CD4-positive, alpha-beta T cell treated with Interleukin-4 for 4 hours (primary cell): ENCODE measurements around the gene CNPY2.
"Not testable (repeated sequence)": the region's sequence is repeated elsewhere in the genome, so short reads cannot be mapped to it uniquely, and the experiment has no call there.

Experiments
- DNase-seq: peaks from one replicate; pipeline ENCODE4 v3.0.0-alpha.2; 2020

Gene CNPY2

DNA sequence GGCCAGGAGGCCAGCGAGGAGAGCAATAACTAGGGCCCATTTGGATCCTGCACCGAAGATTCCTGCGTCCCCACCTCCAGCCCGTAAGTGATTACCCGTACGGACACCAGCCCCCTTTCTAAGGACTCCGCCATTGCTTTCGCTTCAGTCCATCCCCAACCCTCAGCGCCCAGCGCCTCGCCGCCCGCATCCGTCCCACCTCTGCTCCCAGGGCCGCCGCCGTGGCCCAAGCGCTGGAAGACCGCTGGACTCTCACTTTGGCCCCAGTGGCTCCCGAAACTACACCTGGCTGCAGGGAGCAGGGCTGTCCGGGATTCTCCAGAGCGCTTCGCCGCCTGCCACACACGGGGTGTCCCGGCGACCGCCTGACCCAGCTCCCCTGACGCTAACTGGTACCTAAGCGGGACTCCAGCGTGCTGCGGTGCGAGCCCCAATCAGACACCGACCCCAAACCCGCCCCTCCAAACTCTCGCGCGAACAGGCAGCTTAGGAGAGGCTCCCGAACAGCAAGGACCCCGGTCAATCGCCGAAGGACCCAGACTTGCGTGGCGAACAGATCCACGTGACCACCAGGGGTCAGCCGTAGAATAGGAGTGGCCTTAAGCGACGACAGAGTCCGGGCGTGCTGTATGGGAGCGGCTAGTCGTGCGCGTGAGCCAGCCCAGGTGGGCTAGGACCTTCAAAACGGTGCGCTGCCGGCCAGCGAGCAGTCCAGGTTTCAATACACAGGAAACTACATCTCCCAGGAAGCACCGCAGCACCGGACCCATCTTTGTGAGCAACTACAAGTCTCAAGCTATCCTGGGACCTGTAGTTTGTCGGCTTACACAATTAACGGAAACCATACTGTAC lies at the start of gene CNPY2:
CNPY2 (minus strand) TSS at position 367 of the 852 bp plus-strand sequence. CDS start 771 bp downstream, outside the sequence.
- DNase-seq, result peak; percentile 96

DNA sequence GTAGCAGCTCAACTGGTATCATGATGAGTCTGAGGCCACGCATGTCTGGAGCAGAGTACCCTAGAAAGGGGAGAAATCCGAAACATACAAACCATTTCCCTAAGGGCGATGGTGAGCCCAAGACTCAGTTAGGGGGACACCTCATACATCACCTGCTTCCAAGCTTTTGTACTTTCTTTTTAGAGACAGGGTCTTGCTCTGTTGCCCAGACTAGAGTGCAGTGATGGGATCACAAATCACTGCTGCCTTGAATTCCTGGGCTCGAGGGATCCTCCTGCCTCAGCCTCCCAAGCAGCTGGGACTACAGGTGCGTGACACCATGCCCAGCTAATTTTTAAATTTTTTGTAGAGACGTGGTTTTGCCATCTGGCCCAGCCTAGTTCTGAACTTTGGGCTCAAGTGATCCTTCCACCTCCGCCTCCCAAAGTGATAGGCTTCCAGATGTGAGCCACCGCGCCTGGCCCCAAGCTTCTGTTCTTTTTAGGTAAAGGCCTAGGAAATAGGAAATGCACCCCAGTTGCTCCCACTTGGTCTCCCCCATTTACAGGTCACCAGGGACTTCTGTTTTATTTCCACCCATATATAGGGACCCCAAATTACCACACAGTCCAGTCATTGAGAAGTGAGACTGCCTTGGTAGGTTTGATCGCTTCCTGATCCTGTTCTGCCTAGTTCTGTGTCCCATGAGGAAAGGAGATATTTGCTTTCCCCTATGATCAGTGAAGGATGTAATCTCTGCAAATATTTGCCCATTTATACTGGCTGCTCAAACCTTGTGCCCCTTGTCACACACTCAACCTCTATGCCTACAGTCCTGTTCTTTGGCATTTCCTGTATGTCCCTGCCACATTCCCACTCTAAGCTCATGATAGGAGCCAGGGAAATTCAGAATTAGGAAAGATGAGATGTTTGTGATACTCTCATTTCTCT lies 46.6 kb upstream of the CNPY2 start, which contains the start of gene APOF:
APOF (minus strand) TSS at position 728 of the 930 bp plus-strand sequence; CDS start at position 616, 112 bp downstream.
- no peak for DNase-seq

DNA sequence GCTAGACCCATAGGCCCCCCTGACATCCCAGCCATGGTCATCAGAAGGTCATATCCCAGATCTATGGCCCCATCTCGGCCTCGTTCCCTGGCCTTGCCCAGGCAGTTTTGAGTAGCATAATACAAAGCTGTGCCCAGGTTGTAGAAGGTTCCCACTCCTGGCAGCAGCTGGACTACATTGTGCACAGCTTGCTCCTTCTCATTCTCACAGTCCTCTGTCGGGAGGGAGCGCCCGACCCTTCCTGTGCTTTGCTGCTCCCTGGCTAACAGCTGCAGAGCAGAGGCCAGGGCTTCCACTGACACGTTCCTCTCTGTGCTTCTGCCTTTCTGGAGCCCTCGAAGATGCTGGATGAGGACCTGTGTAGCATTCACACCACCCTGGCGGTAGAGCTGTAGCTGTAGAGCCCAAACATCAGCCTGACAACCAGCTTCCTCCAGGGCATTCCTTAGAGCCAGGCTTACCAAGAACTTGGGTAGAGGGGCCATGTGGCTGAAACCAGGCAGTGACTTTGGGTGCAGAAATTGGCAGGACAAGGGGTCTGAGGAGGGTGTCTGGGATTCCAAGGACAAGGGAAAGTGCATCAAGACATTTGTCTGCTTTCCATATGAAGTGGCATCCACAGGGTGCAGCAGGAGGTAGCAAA lies 45.8 kb upstream of the CNPY2 start:
- no peak for DNase-seq

DNA sequence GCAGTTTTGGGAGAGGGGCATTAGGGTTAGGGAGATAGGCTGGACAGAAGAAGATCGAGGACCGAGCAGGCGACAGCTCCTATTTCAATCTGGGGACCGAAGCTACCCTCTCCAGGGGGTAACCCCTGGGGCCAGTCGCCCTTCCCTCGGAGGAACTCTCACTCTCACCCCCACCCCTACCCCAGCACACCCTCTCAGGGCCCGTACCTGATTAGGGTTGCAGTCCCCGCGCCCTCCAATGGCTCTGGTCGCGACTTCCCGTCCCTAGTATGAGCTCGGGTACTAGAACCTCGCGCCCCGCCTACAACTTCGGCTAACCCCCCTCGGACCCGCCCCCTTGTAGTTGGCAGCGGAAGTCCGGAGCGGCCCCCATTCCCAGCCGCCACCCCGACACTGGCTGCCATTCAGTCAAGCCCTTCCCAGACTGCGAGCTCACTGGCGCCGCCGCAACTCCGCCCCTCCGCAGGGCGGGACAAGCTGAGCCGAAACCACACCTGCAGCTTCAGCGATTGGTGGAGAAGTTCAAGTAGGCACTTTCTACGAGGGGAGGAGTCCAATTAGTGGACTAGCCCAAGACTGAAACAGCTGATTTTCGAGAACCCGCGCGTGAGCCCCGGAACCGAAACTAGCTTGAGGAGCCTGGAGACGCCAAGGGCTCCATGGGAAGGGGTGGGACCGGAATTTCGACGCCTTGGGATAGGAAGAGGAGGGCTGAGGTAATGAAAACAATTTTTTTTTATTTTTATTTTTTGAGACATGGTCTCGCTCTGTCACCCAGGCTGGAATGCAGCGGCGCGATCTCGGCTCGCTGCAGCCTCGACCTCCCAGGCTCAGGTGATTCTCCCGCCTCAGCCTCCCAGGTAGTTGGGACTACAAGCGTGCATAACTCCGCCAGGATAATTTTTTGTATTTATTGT lies 44.3 kb upstream of the CNPY2 start, which contains the start of gene STAT2:
STAT2 (minus strand) TSS at position 257 of the 917 bp plus-strand sequence. CDS start 3,536 bp downstream, outside the sequence.
- peak; percentile 100 for DNase-seq

DNA sequence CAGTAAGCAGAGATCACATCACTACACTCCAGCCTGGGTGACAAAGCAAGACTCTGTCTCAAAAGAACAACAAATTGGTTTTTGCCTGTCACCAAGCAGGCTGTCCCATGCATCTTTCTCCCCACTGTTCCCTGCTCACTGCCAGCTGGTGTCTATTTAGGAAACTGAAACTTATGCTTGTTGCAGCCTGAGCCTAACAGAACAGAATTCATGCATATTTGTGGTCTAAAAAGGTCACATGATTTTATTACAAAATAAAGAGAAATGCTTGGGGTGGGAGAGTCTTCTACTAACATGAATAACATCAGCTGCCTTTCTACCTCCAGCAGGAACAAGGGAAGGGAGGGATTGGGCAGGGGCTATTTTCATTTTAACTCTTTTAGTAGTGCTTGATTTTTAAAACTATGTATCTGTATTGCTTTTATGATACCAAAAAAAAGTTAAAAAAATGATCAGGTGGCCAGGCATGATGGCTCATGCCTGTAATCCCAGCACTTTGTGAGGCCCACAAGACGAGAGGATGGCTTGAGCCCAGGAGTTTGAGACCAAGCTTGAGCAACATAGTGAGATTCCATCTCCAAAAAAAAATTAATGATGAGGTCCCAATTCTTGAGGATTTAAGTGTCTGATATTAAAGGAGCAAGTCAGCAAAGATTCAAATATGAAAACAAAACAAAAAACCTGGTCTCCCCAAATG lies 43.2 kb upstream of the CNPY2 start:
- peak; percentile 16 for DNase-seq

DNA sequence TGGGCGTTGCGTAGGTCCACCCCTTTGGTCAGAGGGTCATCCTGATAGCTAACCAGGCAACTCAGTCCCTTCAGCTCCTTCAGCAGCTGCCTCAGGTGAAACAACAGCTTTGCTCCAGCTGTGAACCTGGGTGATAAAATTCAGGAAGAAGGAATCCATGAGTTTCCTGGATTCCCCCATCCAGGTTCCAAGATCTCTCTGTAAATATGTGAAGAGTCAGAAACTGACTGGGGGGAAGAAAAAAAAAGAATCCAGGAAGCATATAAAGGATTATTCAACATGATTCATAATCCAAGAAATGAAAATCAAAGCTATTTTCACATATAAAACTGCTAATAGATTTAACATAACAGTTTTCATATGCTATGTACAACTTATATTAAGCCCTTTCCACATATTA lies 35.5 kb upstream of the CNPY2 start:
- DNase-seq, result no peak

DNA sequence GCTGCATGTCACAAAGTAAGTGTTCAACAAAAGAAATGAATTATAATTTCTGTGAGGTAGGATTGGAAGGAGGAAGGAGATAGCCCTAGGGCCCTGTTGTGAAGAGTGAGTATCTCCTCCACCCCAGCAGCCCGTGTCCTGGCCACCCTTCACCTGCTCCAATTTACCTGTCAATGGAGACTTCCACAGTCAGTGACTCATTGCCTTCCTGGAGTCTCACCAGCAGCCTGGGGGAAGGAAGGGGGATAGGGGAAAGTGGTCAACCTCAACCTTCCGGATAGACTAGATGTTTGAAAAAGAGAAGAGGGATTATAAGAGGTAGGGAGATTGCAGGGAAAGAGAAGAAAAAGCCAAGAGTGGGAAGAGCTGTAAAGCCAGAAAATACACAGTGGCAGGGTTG lies 34.9 kb upstream of the CNPY2 start:
- DNase-seq, result no peak

DNA sequence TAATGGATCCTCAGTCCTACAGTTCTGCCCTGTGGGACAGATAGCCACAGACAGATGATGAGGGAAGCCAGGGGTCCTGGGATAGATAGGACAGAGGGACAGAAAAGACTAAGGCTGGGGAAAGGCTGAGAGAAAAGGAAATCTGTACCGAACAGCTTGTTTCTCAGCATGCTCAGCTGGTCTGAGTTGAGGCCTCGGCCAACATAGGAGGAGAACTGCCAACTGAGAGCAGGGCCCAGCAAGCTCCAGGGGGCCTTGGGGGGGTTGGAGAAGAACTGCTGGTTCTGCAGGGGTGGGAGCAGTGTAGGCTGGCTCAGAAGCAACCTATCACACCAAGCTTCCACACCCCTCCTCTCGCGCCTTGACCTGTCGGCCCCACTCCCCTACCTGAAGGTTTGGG lies 33.0 kb upstream of the CNPY2 start:
- no peak for DNase-seq

DNA sequence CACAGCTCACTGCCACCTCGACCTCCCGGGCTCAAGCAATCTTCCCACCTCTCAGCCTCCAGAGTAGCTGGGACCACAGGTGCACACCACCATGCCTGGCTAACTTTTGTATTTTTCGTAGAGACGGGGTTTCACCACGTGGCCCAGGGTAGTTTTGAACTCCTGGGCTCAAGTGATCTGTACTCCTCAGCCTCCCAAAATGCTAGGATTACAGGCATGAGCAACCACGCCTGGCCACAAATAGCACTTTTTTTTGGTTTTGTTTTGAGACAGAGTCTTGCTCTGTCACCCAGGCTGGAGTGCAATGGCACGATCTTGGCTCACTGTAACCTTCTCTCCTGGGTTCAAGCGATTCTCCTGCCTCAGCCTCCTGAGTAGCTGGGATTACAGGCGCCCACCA lies 31.5 kb upstream of the CNPY2 start:
- DNase-seq, result not testable (repeated sequence)

DNA sequence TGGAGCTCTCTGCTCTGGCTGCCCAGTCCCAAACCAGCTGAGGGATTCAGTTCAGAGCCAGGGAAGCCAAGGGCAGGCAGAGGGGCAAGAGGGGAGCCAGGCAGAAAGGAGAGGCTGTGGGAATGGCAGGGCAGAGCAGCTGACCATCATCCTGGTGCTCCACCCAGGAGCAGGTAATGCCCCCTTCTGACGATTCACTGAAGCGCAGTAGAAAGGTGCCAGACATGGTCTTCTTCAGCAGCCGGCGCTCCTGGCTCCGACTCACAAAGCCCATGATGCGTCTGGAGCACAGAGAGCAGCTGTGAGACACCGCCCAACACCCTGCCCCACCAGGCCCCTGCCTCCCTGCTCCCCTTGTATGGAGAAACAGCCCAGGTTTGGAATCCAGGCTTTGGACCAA lies 30.9 kb upstream of the CNPY2 start:
- DNase-seq, result no peak

DNA sequence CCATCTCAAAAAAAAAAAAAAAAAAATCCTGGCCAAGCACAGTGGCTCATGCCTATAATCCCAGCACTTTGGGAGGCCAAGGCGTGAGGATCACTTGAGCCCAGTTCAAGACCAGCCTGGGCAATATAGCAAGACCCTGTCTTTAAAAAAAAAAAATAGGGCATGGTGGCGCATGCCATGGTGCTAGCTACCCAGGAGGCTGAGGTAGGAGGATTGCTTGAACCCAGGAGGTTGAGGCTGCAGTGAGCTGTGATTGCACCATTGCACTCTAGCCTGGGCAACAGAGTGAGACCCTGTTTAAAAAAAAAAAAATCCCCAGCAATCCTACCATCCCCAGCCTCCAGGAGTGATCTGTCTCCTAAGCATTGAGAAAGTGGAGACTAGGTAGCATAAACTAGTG lies 26.5 kb upstream of the CNPY2 start:
- DNase-seq, result not testable (repeated sequence)

DNA sequence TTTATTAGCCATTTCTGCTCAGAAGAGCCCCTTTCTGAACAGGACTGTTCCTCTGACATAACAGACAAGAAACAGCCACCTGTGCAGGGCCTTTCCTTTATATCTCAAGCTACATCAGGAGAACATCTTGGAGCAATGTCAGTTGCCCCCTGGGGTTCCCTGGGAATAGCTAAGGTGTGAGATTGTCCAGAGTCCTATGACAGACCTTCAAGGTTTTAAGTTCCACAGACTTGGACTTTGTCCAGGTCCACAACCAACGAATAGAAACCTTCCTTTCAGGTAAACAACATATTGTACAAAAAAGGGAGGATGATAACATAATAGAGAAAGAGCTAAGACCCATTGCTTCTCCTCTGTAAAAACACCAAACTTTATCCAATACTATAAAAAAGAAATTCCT lies 25.8 kb upstream of the CNPY2 start:
- no peak for DNase-seq

DNA sequence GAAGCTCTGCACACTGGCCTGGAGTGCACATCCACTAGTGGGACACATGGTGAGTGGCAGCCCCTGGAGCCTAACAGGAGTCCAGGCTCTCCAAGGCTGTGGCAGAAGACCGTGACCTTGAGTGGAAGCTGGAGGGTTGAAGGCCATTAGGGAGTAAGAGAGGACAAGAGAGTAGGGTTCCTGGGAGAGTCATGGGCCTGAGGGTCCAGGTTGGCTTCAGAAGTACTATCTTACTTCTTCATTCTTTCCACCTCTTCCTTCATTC lies 23.3 kb upstream of the CNPY2 start:
- DNase-seq, result no peak

DNA sequence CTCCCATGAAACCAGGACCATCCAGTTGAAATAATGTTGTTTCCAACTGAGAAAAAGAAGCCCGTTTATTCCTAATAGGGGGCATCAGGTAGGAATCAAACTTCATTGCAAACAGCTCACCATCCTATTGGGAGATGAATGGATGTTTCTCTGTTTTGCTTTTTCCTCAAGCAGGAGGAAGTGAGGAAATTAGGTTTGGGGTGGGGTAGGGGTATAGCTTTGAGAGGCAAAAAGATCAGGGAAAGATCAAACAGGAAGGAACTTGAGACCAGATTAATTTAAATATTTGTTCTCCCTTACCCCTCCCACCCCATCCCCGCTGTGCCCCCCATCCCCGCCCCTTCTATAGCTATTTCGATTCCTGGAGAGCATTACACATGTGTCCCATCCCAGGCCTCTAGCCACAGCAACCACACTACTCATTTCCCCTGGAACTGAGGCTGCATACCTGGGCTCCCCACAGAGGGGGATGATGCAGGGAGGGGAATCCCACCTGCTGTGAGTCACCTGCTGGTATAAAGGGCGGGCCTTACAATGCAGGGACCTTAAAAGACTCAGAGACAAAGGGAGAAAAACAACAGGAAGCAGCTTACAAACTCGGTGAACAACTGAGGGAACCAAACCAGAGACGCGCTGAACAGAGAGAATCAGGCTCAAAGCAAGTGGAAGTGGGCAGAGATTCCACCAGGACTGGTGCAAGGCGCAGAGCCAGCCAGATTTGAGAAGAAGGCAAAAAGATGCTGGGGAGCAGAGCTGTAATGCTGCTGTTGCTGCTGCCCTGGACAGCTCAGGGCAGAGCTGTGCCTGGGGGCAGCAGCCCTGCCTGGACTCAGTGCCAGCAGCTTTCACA lies 22.7 kb upstream of the CNPY2 start, which contains the start of gene IL23A:
IL23A (plus strand) TSS at position 577 of the 850 bp plus-strand sequence; CDS start at position 738, 161 bp downstream.
- DNase-seq, result peak; percentile 96

DNA sequence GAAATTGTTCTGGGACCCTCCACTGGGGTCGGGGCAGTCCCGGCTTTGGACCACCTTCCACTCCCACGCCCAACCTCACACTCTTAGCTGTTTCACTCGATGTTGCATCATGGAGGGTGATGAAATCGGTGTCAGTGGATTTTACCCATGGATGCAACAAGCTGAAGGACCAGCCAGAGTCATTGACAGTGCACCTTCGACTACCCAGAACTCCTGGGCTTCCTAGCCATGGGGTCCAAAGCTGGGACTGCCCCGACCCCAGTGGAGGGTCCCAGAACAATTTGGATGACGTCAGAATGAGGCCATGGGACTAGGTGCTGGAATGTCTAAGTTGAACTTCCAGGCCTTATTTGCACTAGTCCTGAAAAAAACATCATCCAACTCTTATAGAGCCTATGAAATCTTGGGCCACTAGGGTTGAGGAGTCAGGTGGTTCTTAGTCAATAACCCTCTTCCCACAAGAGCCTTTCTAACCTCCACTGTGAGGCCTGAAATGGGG lies 22.0 kb upstream of the CNPY2 start:
- no peak for DNase-seq

DNA sequence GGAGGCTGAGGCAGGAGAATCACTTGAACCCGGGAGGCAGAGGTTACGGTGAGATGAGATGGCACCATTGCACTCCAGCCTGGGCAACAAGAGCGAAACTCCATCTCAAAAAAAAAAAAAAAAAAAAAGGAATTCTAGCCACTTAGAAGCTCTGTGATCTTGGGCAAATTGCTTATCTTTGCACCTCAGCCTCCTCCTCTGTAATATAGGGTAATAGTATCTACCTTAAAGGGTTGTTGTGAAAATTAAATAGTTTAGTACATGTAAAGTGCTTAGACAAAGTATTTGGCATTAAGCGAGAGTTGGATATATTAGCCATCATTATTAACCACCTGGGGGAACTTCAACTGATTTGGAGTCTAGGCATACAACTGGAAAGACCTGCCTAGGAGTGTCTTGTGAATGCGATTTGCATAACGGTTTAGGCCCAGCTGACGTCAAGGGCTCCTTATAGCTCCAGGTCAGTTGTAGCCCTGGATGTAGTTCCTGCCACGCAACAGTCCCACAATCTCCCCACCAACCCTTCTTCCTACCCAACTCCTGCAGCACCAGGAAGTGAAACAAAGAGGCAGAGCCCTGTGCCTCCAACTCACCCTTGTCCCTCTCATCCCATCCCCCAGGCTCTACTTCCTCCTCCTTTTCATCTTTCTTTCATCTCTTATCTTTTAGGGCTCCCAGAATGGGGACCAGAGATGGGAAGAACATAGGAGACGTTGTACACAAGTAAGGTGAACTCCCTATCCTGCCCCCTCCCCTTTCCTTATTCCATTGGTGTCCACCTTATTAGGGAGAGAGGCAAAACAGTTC lies 20.8 kb upstream of the CNPY2 start:
- DNase-seq, result no peak

DNA sequence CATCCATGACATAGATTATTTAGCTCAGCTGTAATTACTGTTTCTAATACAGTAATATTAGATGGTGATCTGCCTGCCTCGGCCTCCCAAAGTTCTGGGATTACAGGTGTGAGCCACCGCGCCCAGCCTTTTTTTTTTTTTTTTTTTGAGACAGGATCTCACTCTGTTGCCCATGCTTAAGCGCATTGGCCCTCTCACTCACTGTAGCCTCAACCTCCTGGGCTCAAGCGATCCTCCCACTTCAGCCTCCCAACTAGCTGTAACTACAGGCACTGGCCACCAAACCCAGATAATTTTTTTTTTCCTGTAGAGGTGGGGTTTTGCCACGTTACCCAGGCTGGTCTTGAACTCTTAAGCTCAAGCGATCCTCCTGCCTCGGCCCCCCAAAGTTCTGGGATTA lies 19.7 kb upstream of the CNPY2 start:
- not testable (repeated sequence) for DNase-seq

DNA sequence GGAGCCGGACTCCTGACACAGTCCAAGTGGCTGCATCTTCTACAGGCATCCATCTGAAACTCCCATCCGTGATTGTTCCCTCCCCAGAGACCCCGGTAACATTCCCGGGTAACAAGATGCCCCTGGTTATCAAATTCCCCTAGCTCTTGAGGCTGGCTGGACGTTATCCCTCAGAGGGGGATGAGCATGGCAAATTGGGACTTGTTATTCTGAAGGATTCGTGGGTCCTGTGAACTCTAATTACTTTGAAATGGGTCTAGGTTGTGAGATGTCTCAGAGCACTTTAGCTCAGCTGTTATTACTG lies 18.7 kb upstream of the CNPY2 start:
- no peak for DNase-seq
